C4-2B (cell line): ENCODE results near the gene COMT.

Experiments
- H3K27ac ChIP-seq: fragments of 450-650 bp; 2 replicates; pipeline ENCODE4 v1.5.1; 2017
- CTCF ChIP-seq: fragments of 450-650 bp; conservative IDR thresholded peaks from 2 replicates; pipeline ENCODE4 v1.5.1; 2017; ENCODE audit warnings: mild to moderate bottlenecking
- ZFX ChIP-seq: fragments of 450-650 bp; IDR thresholded peaks from 2 replicates; pipeline ENCODE4 v1.6.1; 2017

Gene COMT

GRCh38 chr22:19977296-19978243 lies 36.0 kb downstream of the COMT start:
- no peak for TF ChIP-seq ZFX
- no peak for TF ChIP-seq CTCF
- no peak overlapping the region for H3K27ac ChIP-seq

GRCh38 chr22:19978748-19979147 lies 37.2 kb downstream of the COMT start:
- no peak overlapping the region for H3K27ac ChIP-seq
- TF ChIP-seq ZFX (no peak), CTCF (no peak)

- TF ChIP-seq ZFX (no peak), CTCF (no peak)
- H3K27ac ChIP-seq, result no peak overlapping the region
These were observed 38.3 kb downstream of the COMT start for GRCh38 chr22:19979712-19980493.

- no peak overlapping the region for H3K27ac ChIP-seq
These were observed 39.2 kb downstream of the COMT start for GRCh38 chr22:19980766-19981165.

GRCh38 chr22:19981171-19981960 lies 39.8 kb downstream of the COMT start:
- no peak for TF ChIP-seq CTCF

More at GRCh38 chr22:19980766-19981165, 39.2 kb downstream of the COMT start:
- no peak for TF ChIP-seq CTCF

GRCh38 chr22:19981961-19982920 lies 40.7 kb downstream of the COMT start:
- H3K27ac ChIP-seq, result no peak overlapping the region
- no peak for TF ChIP-seq CTCF
- TF ChIP-seq ZFX, result no peak

More at GRCh38 chr22:19981171-19981960, 39.8 kb downstream of the COMT start:
- no peak overlapping the region for H3K27ac ChIP-seq
